Cardiac fibroblast (primary cell): ENCODE measurements around the gene TSC1.

Experiments
- DNase-seq, 2 donors: peaks; one replicate each; pipeline versions ENCODE4 v3.0.0 to v3.0.0-alpha.2; 2010; ENCODE audit warnings: low read depth in 2 of 2
- H3K4me3 ChIP-seq, 2 donors: replicated peaks in 1 of 2; 1 replicate in 1 of 2; 2 replicates in 1 of 2; pipeline ENCODE4 v1.5.1; 2011; ENCODE audit warnings: low read depth in 2 of 2, low read length in 2 of 2, mild to moderate bottlenecking in 2 of 2, moderate library complexity in 1 of 2
- CTCF ChIP-seq: IDR thresholded peaks from one replicate; pipeline ENCODE4 v1.5.1; 2011; ENCODE audit warnings: low read depth, mild to moderate bottlenecking, low read length, inconsistent platforms

The TSC1 gene

DNA sequence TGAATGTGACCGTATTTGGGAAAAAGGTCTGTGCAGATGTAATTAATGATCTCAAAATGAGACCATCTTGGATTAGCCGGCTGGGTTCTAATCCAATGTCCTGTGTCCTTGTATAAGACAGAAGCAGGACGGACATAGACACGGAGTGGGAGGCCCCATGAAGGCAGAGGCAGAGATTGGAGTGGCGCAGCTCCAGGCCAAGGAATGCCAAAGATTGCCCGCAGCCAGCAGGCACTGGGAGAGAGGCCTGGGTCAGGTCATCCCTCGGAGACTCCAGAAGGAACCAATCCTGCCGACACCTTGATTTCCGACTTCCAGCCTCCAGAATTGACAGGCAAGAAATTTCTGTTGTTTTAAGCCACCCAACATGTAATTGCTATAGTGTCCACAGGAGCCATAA, 21.1 kb upstream of the TSC1 start:
- no peak for TF ChIP-seq CTCF
- H3K4me3 ChIP-seq, result no peak overlapping the region
- DNase-seq, result no peak

DNA sequence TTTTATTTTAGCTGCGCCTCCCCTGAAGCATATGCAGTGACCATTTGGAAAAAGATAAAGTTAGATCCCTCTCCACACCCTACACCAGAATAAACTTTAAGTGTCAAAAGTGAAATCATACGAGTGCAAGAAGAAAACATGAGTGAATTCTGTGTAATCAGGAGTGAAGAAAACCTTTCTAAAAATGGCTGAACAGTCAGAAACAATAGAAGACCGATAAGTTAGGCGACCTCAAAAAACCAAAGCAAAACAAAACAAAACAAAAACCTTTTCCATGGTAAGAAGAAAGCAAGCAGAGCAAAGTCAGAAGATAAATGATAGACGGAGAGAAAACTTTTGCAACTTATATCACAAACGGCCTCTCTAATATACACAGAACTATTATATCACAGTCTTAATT, 16.6 kb upstream of the TSC1 start:
- H3K4me3 ChIP-seq, result no peak overlapping the region
- no peak for DNase-seq
- TF ChIP-seq CTCF, result no peak

DNA sequence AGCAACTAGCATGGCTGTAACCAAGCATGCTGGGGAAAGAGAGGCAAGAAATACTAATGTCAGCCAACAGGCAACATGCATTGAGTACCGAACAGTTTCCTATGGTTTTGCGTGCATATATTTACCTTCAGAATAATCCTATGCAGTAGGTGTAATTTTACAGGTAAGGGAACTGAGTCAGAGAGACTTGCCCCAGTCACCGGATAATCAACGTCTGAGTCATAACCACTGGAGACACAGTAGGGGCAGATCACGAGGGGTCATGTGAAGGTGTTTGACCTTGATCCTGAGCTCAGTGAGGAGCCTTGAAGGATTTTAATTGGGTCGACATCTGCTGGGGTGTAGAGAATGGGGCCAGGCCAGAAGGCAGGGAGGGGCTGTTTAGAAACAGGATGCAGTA, 13.4 kb upstream of the TSC1 start:
- H3K4me3 ChIP-seq, result no peak overlapping the region
- DNase-seq, result no peak
- TF ChIP-seq CTCF, result no peak

DNA sequence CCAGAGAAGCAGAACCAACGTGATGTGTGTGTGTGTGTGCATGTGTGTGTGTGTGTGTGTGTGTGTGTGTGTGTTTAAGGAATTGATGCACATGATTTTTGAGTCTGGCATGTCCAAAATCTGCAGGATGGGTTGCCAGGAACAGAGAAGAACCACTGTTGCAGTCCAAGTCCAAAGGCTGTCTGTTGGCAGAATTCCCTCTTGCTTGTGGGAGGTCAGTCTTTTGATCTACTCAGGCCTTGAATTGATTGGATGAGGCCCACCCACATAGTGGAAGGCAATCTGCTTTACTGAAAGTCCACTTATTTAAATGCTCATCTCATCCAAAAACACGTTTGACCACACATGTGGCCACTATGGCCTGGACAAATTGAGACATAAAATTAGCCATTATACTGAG, 11.4 kb upstream of the TSC1 start:
- no peak overlapping the region for H3K4me3 ChIP-seq
- DNase-seq, result no peak
- no peak for TF ChIP-seq CTCF

DNA sequence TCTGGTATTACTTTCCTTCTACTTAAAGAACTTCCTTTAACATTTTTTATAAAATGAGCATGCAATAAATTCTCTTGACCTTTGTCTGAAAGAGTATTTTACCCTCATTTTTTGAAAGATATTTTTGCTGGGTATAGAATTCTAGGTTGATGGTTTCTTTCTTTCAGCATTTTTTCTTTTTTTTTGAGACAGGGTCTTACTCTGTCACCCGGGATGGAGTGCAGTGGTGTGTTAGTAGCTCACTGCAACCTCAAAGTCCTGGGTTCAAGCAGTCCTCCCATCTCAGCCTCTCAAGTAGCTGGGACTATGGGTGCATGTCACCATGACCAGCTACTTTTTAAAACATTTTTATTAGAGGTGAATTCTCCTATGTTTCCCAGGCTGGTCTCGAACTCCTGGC, 10.7 kb upstream of the TSC1 start:
- TF ChIP-seq CTCF, result no peak
- no peak for DNase-seq
- no peak overlapping the region for H3K4me3 ChIP-seq

DNA sequence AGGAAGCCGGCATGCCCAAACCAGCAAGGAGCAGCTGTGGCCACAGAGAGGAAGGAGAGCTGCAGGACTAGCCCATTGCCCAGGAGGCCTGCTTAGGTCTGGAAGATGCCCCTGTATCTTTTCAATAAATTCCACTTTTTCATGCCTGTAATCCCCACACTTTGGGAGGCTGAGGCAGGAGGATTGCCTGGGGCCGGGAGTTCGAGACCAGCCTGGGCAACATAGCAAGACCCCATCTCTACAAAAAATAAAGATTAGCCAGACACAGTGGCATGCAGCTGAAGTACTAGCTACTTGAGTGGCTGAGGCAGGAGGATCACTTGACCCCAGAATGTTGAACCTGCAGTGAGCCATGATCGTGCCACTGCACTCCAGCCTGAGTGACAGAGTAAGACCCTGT, 5.3 kb upstream of the TSC1 start:
- no peak for TF ChIP-seq CTCF
- no peak overlapping the region for H3K4me3 ChIP-seq
- DNase-seq, result no peak

DNA sequence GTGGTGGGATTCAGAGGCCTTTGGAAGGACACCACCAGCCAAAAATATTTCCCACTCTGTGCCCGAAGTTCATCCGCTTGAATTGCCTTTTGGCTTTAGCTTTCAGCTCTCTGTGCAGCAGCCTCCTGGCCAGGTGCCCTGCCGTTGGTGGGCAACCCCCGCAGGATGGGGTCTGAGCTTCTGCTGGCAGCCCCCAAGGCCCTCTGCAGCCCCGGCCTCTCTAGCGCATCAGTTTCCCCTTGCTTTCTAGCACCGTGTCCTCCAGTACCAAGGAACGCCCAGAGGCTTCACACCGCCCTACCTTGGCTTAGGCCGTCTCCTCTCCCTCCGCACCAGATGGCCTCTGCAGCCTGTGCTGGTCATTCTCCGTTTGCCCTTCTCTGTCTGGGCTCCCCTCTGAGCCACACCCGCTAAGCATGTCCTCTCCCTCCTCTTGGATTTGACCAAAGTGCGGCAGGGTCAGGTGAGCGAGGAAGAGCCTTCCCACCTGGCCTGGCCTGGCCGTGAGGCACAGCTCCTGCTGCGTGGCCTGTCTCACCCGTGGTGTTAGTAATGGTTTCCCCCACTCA, 4.2 kb upstream of the TSC1 start:
- no peak for DNase-seq
- no peak overlapping the region for H3K4me3 ChIP-seq
- no peak for TF ChIP-seq CTCF
